ENCODE measurements around the gene ZNF436. TPM values are rescaled to one million over a fixed set of nuclear protein-coding genes. Genes with fewer than 3 reads are reported as not detected.

The ZNF436 gene
- total RNA-seq, 1 experiment from 2014 or later, result 16.0 TPM

- no peaks in the 10 kb centered on the region for H3K9me3 ChIP-seq (ENCODE audit: control insufficient read depth, insufficient read depth, low read depth, low read length)
- intact Hi-C loops (cut with micrococcal nuclease; ENCODE audit: unreplicated experiment) (no loop called here), in situ Hi-C loops (cut with HindIII; ENCODE audit: low pct_unique_long_range_greater_than_20kb, low sequenced_read_pairs) (no loop called here)
- BruUV-seq (replicated peaks), result no TSS peak
- DNase-seq (ENCODE audit: low read depth, low spot score), result no peak
- peaks cover 7% of the 10 kb centered on the region for H3K4me1 ChIP-seq (ENCODE audit: control insufficient read depth, insufficient read depth, low read length)
- H3K27me3 ChIP-seq (ENCODE audit: control insufficient read depth, insufficient read depth, low read length), result no peaks in the 10 kb centered on the region
- CTCF ChIA-PET, result no interaction called here
- ATAC-seq, result no peak
- POLR2A ChIA-PET, result no interaction called here
- TF ChIP-seq POLR2AphosphoS5 (IDR thresholded peaks at IDR 0.05; ENCODE audit: low read depth, low read length) (no peak), REST (IDR thresholded peaks at IDR 0.05; ENCODE audit: insufficient read depth in 1 of 2, low read depth in 2 of 2, low read length in 1 of 2) (no peak), SIN3A (IDR thresholded peaks at IDR 0.05; ENCODE audit: borderline replicate concordance, insufficient read depth, low read depth, low read length) (no peak), TCF7L2 (IDR thresholded peaks at IDR 0.05; ENCODE audit: low read depth, low read length) (no peak), CTCF (IDR thresholded peaks at IDR 0.05) (no peak)
- H3K27ac ChIP-seq (ENCODE audit: low read length), result no peak overlapping the region
- H3K4me3 ChIP-seq (ENCODE audit: low read depth in 2 of 2, low read length in 2 of 2), result no peak overlapping the region
- no peaks in the 10 kb centered on the region for H3K36me3 ChIP-seq (ENCODE audit: control insufficient read depth, insufficient read depth, low read length)
Measured at GRCh38 chr1:23383577-23384311, 14.1 kb upstream of the ZNF436 start.

DNA sequence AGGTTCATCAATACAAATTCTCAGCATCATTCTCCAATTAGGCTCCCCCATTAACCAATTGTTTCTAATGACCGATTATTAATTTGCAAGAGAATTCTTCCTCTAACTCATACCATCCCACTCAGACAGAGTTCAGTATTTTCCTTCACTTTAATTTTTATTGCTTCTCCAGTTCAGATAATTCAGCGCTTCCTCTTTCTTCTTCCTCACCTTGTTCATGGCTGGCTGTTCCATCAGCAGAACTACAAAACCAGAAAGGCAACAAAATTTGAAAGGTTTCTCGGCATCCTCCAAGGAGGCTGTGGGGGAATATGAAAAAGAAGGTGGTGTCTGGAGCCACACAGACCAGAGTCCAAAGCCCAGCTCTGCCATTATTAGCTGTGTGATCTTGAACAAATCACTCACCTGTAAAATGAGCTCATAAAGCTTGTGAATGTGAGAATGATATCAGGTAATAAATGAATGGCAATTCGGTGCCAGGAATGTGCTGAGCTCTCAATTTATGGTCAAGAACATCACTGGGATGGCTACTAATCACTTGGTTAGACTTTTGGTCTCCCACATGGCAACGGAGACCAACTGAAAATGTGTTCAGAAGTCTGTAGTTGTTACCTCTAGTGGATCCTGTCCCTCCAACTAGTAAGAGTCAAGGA lies 11.7 kb upstream of the ZNF436 start:
- in situ Hi-C loops (cut with HindIII; ENCODE audit: low pct_unique_long_range_greater_than_20kb, low sequenced_read_pairs), result no loop called here
- POLR2A ChIA-PET, result no interaction called here
- H3K4me3 ChIP-seq (ENCODE audit: low read depth in 2 of 2, low read length in 2 of 2), result no peak overlapping the region
- DNase-seq (ENCODE audit: low read depth, low spot score) (no peak), ATAC-seq (no peak)
- TF ChIP-seq REST (IDR thresholded peaks at IDR 0.05; ENCODE audit: insufficient read depth in 1 of 2, low read depth in 2 of 2, low read length in 1 of 2) (no peak), POLR2AphosphoS5 (IDR thresholded peaks at IDR 0.05; ENCODE audit: low read depth, low read length) (no peak), TCF7L2 (IDR thresholded peaks at IDR 0.05; ENCODE audit: low read depth, low read length) (no peak), CTCF (IDR thresholded peaks at IDR 0.05) (no peak), SIN3A (IDR thresholded peaks at IDR 0.05; ENCODE audit: borderline replicate concordance, insufficient read depth, low read depth, low read length) (no peak)
- peaks cover 15% of the 10 kb centered on the region for H3K4me1 ChIP-seq (ENCODE audit: control insufficient read depth, insufficient read depth, low read length)
- no peaks in the 10 kb centered on the region for H3K9me3 ChIP-seq (ENCODE audit: control insufficient read depth, insufficient read depth, low read depth, low read length)
- CTCF ChIA-PET, result interaction anchor here (1.4 kb wide), 1 partner anchor 23 kb away, joined by 5 read pairs; no protein-coding TSS in a partner anchor
- BruUV-seq (replicated peaks), result no TSS peak
- H3K36me3 ChIP-seq (ENCODE audit: control insufficient read depth, insufficient read depth, low read length), result no peaks in the 10 kb centered on the region
- no peaks in the 10 kb centered on the region for H3K27me3 ChIP-seq (ENCODE audit: control insufficient read depth, insufficient read depth, low read length)
- no peak overlapping the region for H3K27ac ChIP-seq (ENCODE audit: low read length)
- intact Hi-C loops (cut with micrococcal nuclease; ENCODE audit: unreplicated experiment), result no loop called here
